H9 (cell line): Measurements from ENCODE around the gene MAN1A1. TPM values are rescaled to one million over a fixed set of nuclear protein-coding genes. Genes with fewer than 3 reads are reported as not detected.

Experiments
- DNase-seq: peaks from one replicate; pipeline ENCODE4 v3.0.0-alpha.2; 2017
- H2AFZ ChIP-seq: one replicate; pipeline ENCODE4 v1.6.1; 2013; ENCODE audit warnings: mild to moderate bottlenecking, low read length, control low read depth, moderate library complexity
- H2AK5ac ChIP-seq: 2 replicates; pipeline ENCODE4 v1.6.1; 2013; ENCODE audit warnings: low read length, control low read depth, mixed read lengths; ENCODE audit not compliant: insufficient read length
- H2BK120ac ChIP-seq: one replicate; pipeline ENCODE4 v1.6.1; 2013; ENCODE audit warnings: low read depth, mild to moderate bottlenecking, low read length, control low read depth, inconsistent platforms; ENCODE audit not compliant: poor library complexity, severe bottlenecking
- H2BK12ac ChIP-seq: 2 replicates; pipeline ENCODE4 v1.6.1; 2013; ENCODE audit warnings: low read length, control low read depth, mixed read lengths, low read depth; ENCODE audit not compliant: insufficient read length
- H2BK15ac ChIP-seq: 2 replicates; pipeline ENCODE4 v1.6.1; 2013; ENCODE audit warnings: low read depth, low read length, control low read depth
- H2BK20ac ChIP-seq: one replicate; pipeline ENCODE4 v1.6.1; 2013; ENCODE audit warnings: low read depth, mild to moderate bottlenecking, low read length, control low read depth, inconsistent platforms; ENCODE audit not compliant: poor library complexity, severe bottlenecking
- H2BK5ac ChIP-seq: 2 replicates; pipeline ENCODE4 v1.6.1; 2013; ENCODE audit warnings: low read length, control low read depth, mixed read lengths; ENCODE audit not compliant: insufficient read length
- H3K14ac ChIP-seq: 2 replicates; pipeline ENCODE4 v1.6.1; 2013; ENCODE audit warnings: low read length, control low read depth; ENCODE audit not compliant: insufficient read depth
- H3K18ac ChIP-seq: 2 replicates; pipeline ENCODE4 v1.6.1; 2013; ENCODE audit warnings: low read depth, mild to moderate bottlenecking, mixed read lengths, low read length, control low read depth; ENCODE audit not compliant: insufficient read length
- H3K23ac ChIP-seq: 2 replicates; pipeline ENCODE4 v1.6.1; 2013; ENCODE audit warnings: low read length, control low read depth, mixed read lengths, low read depth; ENCODE audit not compliant: insufficient read length
- H3K23me2 ChIP-seq: 2 replicates; pipeline ENCODE4 v1.6.1; 2013; ENCODE audit warnings: low read depth, mild to moderate bottlenecking, mixed read lengths, low read length, control low read depth; ENCODE audit not compliant: insufficient read length, poor library complexity, severe bottlenecking
- H3K27ac ChIP-seq: 2 replicates; pipeline ENCODE4 v1.5.1; 2013; ENCODE audit warnings: low read length, control low read depth, mixed read lengths, low read depth; ENCODE audit not compliant: insufficient read length
- H3K27me3 ChIP-seq: 2 replicates; pipeline ENCODE4 v1.6.1; 2013; ENCODE audit warnings: low read length, control low read depth, inconsistent platforms; ENCODE audit not compliant: insufficient read depth
- H3K4ac ChIP-seq: 2 replicates; pipeline ENCODE4 v1.6.1; 2013; ENCODE audit warnings: low read depth, mild to moderate bottlenecking, control low read depth, inconsistent platforms, low read length, moderate library complexity
- H3K4me1 ChIP-seq: 2 replicates; pipeline ENCODE4 v1.6.1; 2013; ENCODE audit warnings: low read length, control low read depth, inconsistent platforms; ENCODE audit not compliant: insufficient read depth
- H3K4me2 ChIP-seq: 2 replicates; pipeline ENCODE4 v1.6.1; 2013; ENCODE audit warnings: low read length, control low read depth, mixed read lengths; ENCODE audit not compliant: insufficient read length, insufficient read depth
- H3K56ac ChIP-seq: 2 replicates; pipeline ENCODE4 v1.6.1; 2013; ENCODE audit warnings: low read depth, mild to moderate bottlenecking, mixed read lengths, low read length, control low read depth; ENCODE audit not compliant: insufficient read length
- H3K79me1 ChIP-seq: 2 replicates; pipeline ENCODE4 v1.6.1; 2013; ENCODE audit warnings: low read depth, mild to moderate bottlenecking, moderate library complexity, low read length, control low read depth, inconsistent platforms; ENCODE audit not compliant: insufficient read depth, poor library complexity, severe bottlenecking
- H3K79me2 ChIP-seq: 2 replicates; pipeline ENCODE4 v1.6.1; 2013; ENCODE audit warnings: low read length, control low read depth, inconsistent platforms; ENCODE audit not compliant: insufficient read depth
- H3K9ac ChIP-seq: 2 replicates; pipeline ENCODE4 v1.6.1; 2013; ENCODE audit warnings: low read length, control low read depth, mixed read lengths; ENCODE audit not compliant: insufficient read length; ENCODE audit errors: extremely low read depth
- H3K9me3 ChIP-seq: one replicate; pipeline ENCODE4 v1.6.1; 2013; ENCODE audit warnings: low read depth, low read length, inconsistent platforms; ENCODE audit not compliant: control insufficient read depth
- H3T11ph ChIP-seq: one replicate; pipeline ENCODE4 v1.6.1; 2013; ENCODE audit warnings: mild to moderate bottlenecking, low read length, control low read depth, inconsistent platforms
- H4K20me1 ChIP-seq: one replicate; pipeline ENCODE4 v1.6.1; 2013; ENCODE audit not compliant: control insufficient read depth, insufficient read length, insufficient read depth
- H4K5ac ChIP-seq: 2 replicates; pipeline ENCODE4 v1.6.1; 2013; ENCODE audit warnings: low read depth, mild to moderate bottlenecking, mixed read lengths, low read length, control low read depth; ENCODE audit not compliant: insufficient read length
- H4K8ac ChIP-seq: replicated peaks from 2 replicates; pipeline ENCODE4 v1.6.1; 2013; ENCODE audit warnings: low read length, control low read depth, mixed read lengths, low read depth; ENCODE audit not compliant: insufficient read length
- H4K91ac ChIP-seq: 2 replicates; pipeline ENCODE4 v1.6.1; 2013; ENCODE audit warnings: low read depth, mild to moderate bottlenecking, moderate library complexity, mixed read lengths, low read length, control low read depth; ENCODE audit not compliant: insufficient read length
- H3K27ac Mint-ChIP-seq, 3 experiments: 2 replicates in 2 of 3; 3 replicates in 1 of 3; pipeline ENCODE4 v1.8.0; 2020 to 2021; ENCODE audit warnings: mixed read lengths in 3 of 3, mild to moderate bottlenecking in 1 of 3, moderate library complexity in 1 of 3
- H3K27me3 Mint-ChIP-seq: 2 replicates; pipeline ENCODE4 v1.8.0; 2021; ENCODE audit warnings: low read depth, mild to moderate bottlenecking, moderate library complexity, mixed read lengths
- H3K36me3 Mint-ChIP-seq, 3 experiments: 2 replicates in 2 of 3; 3 replicates in 1 of 3; pipeline ENCODE4 v1.8.0; 2020 to 2021; ENCODE audit warnings: low read depth in 3 of 3, mixed read lengths in 3 of 3; ENCODE audit not compliant: insufficient read depth in 1 of 3
- H3K4me1 Mint-ChIP-seq, 2 experiments: 2 replicates each; pipeline ENCODE4 v1.8.0; 2020; ENCODE audit warnings: mixed read lengths in 2 of 2
- H3K4me3 Mint-ChIP-seq, 2 experiments: 2 replicates in 1 of 2; 3 replicates in 1 of 2; pipeline ENCODE4 v1.8.0; 2020 to 2021; ENCODE audit warnings: mild to moderate bottlenecking in 2 of 2, mixed read lengths in 2 of 2, moderate library complexity in 1 of 2
- H3K9me3 Mint-ChIP-seq, 2 experiments: 2 replicates in 1 of 2; 3 replicates in 1 of 2; pipeline ENCODE4 v1.8.0; 2020; ENCODE audit warnings: mild to moderate bottlenecking in 2 of 2, mixed read lengths in 2 of 2, moderate library complexity in 1 of 2
- WGBS: extraction: QIAGEN DNeasy Blood & Tissue Kit; methylation state at CpG from one replicate; pipeline ENCODE4 v1.1.7; 2013; ENCODE audit warnings: missing lambda C conversion rate, low lambda C conversion rate, mixed read lengths; ENCODE audit not compliant: insufficient read length; ENCODE audit errors: extremely low coverage; 5-methylcytosine and 5-hydroxymethylcytosine counted together
- total RNA-seq: library from RNA; stranded (reverse); gene quantifications from 2 replicates; pipeline ENCODE4 v1.2.1, GENCODE V29; 2021
- TF ChIP-seq, protein P1 (sequence below): fragments of 200-600 bp; sonication (generic); conservative IDR thresholded peaks from 3 replicates; pipeline ENCODE4 v1.8.0; 2021; ENCODE audit warnings: antibody characterized with exemption, mild to moderate bottlenecking

MAN1A1 gene
- total RNA-seq, 1 experiment from 2014 or later: 1.6 TPM

- no peak overlapping the region for H3K4me3 Mint-ChIP-seq
- peaks cover 5% of the 10 kb centered on the region for H3K23me2 ChIP-seq
- no CpG with 5 or more reads among the region's 2 CpGs for WGBS
- no peak overlapping the region for H3K27ac Mint-ChIP-seq
- peaks cover 12 to 16% of the 10 kb centered on the region in 2 experiments for H3K4me1 Mint-ChIP-seq
- H3T11ph ChIP-seq: no peak overlapping the region
- no peaks in the 10 kb centered on the region for H3K79me1 ChIP-seq
- no peak overlapping the region for H3K18ac ChIP-seq
- no peak overlapping the region for H4K5ac ChIP-seq
- no peak overlapping the region for H3K9ac ChIP-seq
- H2BK12ac ChIP-seq: no peak overlapping the region
- H3K4me1 ChIP-seq: peaks cover 3% of the 10 kb centered on the region; the same call in 1 of the 2 replicates
- H3K36me3 Mint-ChIP-seq: no peaks in the 10 kb centered on the region
- H4K8ac ChIP-seq: no peak overlapping the region
- H4K91ac ChIP-seq: no peak overlapping the region
- H3K79me2 ChIP-seq: no peaks in the 10 kb centered on the region
- H3K14ac ChIP-seq: no peak overlapping the region
- no peak overlapping the region for H3K4ac ChIP-seq
- no peak overlapping the region for H3K27ac ChIP-seq
- no peak for DNase-seq
- H3K27me3 ChIP-seq: no peaks in the 10 kb centered on the region
- no peak overlapping the region for H2BK5ac ChIP-seq
- no peak overlapping the region for H3K23ac ChIP-seq
- H2AFZ ChIP-seq: no peak overlapping the region
- H3K27me3 Mint-ChIP-seq: peaks cover 16% of the 10 kb centered on the region
- no peaks in the 10 kb centered on the region for H4K20me1 ChIP-seq
- H2BK15ac ChIP-seq: no peak overlapping the region
- no peak overlapping the region for H3K4me2 ChIP-seq
- no peak overlapping the region for H2AK5ac ChIP-seq
- no peak overlapping the region for H3K56ac ChIP-seq
- TF ChIP-seq, protein P1, sequence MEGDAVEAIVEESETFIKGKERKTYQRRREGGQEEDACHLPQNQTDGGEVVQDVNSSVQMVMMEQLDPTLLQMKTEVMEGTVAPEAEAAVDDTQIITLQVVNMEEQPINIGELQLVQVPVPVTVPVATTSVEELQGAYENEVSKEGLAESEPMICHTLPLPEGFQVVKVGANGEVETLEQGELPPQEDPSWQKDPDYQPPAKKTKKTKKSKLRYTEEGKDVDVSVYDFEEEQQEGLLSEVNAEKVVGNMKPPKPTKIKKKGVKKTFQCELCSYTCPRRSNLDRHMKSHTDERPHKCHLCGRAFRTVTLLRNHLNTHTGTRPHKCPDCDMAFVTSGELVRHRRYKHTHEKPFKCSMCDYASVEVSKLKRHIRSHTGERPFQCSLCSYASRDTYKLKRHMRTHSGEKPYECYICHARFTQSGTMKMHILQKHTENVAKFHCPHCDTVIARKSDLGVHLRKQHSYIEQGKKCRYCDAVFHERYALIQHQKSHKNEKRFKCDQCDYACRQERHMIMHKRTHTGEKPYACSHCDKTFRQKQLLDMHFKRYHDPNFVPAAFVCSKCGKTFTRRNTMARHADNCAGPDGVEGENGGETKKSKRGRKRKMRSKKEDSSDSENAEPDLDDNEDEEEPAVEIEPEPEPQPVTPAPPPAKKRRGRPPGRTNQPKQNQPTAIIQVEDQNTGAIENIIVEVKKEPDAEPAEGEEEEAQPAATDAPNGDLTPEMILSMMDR: no peak
- H3K9me3 ChIP-seq: no peaks in the 10 kb centered on the region
- no peaks in the 10 kb centered on the region for H3K9me3 Mint-ChIP-seq
- H2BK20ac ChIP-seq: no peak overlapping the region
- H2BK120ac ChIP-seq: no peak overlapping the region
These were observed 5.6 kb upstream of the MAN1A1 start for GRCh38 chr6:119355157-119355556.
